HepG2 (cell line): Measurements from ENCODE around the gene CHKB. TPM values are rescaled to one million over a fixed set of nuclear protein-coding genes. Genes with fewer than 3 reads are reported as not detected.

ENCODE experiments used
- AHDC1 ChIP-seq: sonication (generic); formaldehyde crosslinking; IDR thresholded peaks from 2 replicates; pipeline ENCODE4 v1.5.1; 2020; ENCODE audit warnings: mild to moderate bottlenecking, missing genetic modification reagents, borderline replicate concordance
- FOXO1 ChIP-seq: sonication (generic); formaldehyde crosslinking; IDR thresholded peaks from 2 replicates; pipeline ENCODE4 v1.4.0; 2020; ENCODE audit warnings: missing genetic modification reagents
- GFI1 ChIP-seq: sonication (generic); formaldehyde crosslinking; IDR thresholded peaks from 2 replicates; pipeline ENCODE4 v1.5.0; 2020; ENCODE audit warnings: missing genetic modification reagents, mild to moderate bottlenecking, borderline replicate concordance
- KDM5B ChIP-seq: sonication (generic); formaldehyde crosslinking; IDR thresholded peaks from 2 replicates; pipeline ENCODE4 v1.4.0; 2020; ENCODE audit warnings: missing genetic modification reagents, mild to moderate bottlenecking, borderline replicate concordance
- LCORL ChIP-seq, 2 experiments: fragments of 450-650 bp in 1 of 2; sonication (generic) in 1 of 2; formaldehyde crosslinking in 1 of 2; IDR thresholded peaks; 2 replicates each; pipeline versions ENCODE4 v1.5.0 to v1.6.1; 2017 to 2020; ENCODE audit warnings: antibody characterized with exemption in 1 of 2, missing genetic modification reagents in 1 of 2
- NFATC3 ChIP-seq: sonication (generic); formaldehyde crosslinking; IDR thresholded peaks from 2 replicates; pipeline ENCODE4 v1.5.1; 2020; ENCODE audit warnings: mild to moderate bottlenecking, missing genetic modification reagents
- NFE2 ChIP-seq: sonication (generic); formaldehyde crosslinking; IDR thresholded peaks from 2 replicates; pipeline ENCODE4 v1.4.0; 2020; ENCODE audit warnings: missing genetic modification reagents
- PHB2 ChIP-seq: fragments of 450-650 bp; IDR thresholded peaks from 2 replicates; pipeline ENCODE4 v1.6.1; 2018; ENCODE audit not compliant: partially characterized antibody
- SP2 ChIP-seq: sonication (generic); formaldehyde crosslinking; IDR thresholded peaks from 2 replicates; pipeline ENCODE4 v1.5.1; 2020; ENCODE audit warnings: mild to moderate bottlenecking, missing genetic modification reagents
- SP4 ChIP-seq: sonication (generic); formaldehyde crosslinking; IDR thresholded peaks from 2 replicates; pipeline ENCODE4 v1.8.1; 2023; ENCODE audit warnings: mild to moderate bottlenecking, missing genetic modification reagents
- ZNF296 ChIP-seq: sonication (generic); formaldehyde crosslinking; conservative IDR thresholded peaks from 2 replicates; pipeline ENCODE4 v1.5.0; 2020; ENCODE audit warnings: mild to moderate bottlenecking, missing genetic modification reagents
- ZNF615 ChIP-seq: sonication (generic); formaldehyde crosslinking; IDR thresholded peaks from 2 replicates; pipeline ENCODE4 v1.5.0; 2020; ENCODE audit warnings: mild to moderate bottlenecking, missing genetic modification reagents, borderline replicate concordance
- ZNF740 ChIP-seq: sonication (generic); formaldehyde crosslinking; IDR thresholded peaks from 2 replicates; pipeline ENCODE4 v1.4.0; 2020; ENCODE audit warnings: missing genetic modification reagents
- ZNF879 ChIP-seq: sonication (generic); formaldehyde crosslinking; IDR thresholded peaks from 2 replicates; pipeline ENCODE4 v1.8.1; 2023; ENCODE audit warnings: missing genetic modification reagents
- polyA plus RNA-seq, 8 experiments: library from polyadenylated mRNA; depleted of rRNA in 3 of 8; stranded (reverse) in 7 of 8; unstranded in 1 of 8; fragments of >200 nt; fragmentation: Illumina TruSeq in 4 of 8; extraction: Trizol in 4 of 8; gene quantifications; 2 replicates each; pipeline versions ENCODE4 v1.2.1 to v1.2.3, GENCODE V29; 2011 to 2016; ENCODE audit warnings: low read depth in 4 of 8, missing spikeins in 1 of 8, mixed read lengths in 1 of 8; ENCODE audit not compliant: insufficient read depth in 1 of 8
- total RNA-seq, 5 experiments: library from RNA; depleted of rRNA; stranded (reverse); fragments of >200 nt; fragmentation: Illumina TruSeq; extraction: Trizol; gene quantifications; 2 replicates each; pipeline ENCODE4 v1.2.3, GENCODE V29; 2016; ENCODE audit warnings: low read depth in 1 of 5

The CHKB gene
- total and polyA plus RNA-seq, 2 of the 13 experiments (the other 11 are each of a cell fraction or from before 2014, with no cell fraction given) = 24.5 to 42.7 TPM

GRCh38 chr22:50599816-50600455, 17.3 kb upstream of the CHKB start (continued):
- TF ChIP-seq AHDC1 (CRISPR knock-in tag) (peak; percentile 66; the same call in 1 of the 2 replicates), SP4 (peak; percentile 88), FOXO1 (CRISPR knock-in tag) (peak; percentile 96), LCORL (IDR thresholded peaks at IDR 0.05) (no peak), LCORL (CRISPR knock-in tag; IDR thresholded peaks at IDR 0.05) (peak; percentile 41; the same call in 1 of the 2 replicates), ZNF879 (CRISPR knock-in tag) (peak; percentile 98), NFATC3 (CRISPR knock-in tag) (peak; percentile 83; the same call in 1 of the 2 replicates), ZNF615 (CRISPR knock-in tag) (peak; percentile 97), ZNF296 (CRISPR knock-in tag) (peak; percentile 98), PHB2 (no peak), KDM5B (CRISPR knock-in tag) (peak; percentile 99), SP2 (peak; percentile 58), GFI1 (CRISPR knock-in tag) (peak; percentile 79), ZNF740 (CRISPR knock-in tag) (peak; percentile 84), NFE2 (CRISPR knock-in tag) (peak; percentile 78)
